IPS DF 4.7 (cell line): ENCODE results near the gene ELP5.

Experiments
- DNase-seq: peaks from one replicate; pipeline ENCODE4 v3.0.0-alpha.2; 2013; ENCODE audit warnings: low spot score; ENCODE audit errors: extremely low read depth

Gene ELP5

GRCh38 chr17:7251661-7252175, 297 bp upstream of the ELP5 start, which contains the start of gene CTDNEP1:
Gene CTDNEP1, minus strand, starts transcription at chr17:7251734. Its CDS starts 438 bp downstream, at chr17:7251296.
- DNase-seq: peak; percentile 98

- no peak for DNase-seq
Observed at GRCh38 chr17:7253082-7253481, 1.1 kb downstream of the ELP5 start.

- no peak for DNase-seq
Observed at GRCh38 chr17:7254511-7254910, 2.5 kb downstream of the ELP5 start.

GRCh38 chr17:7256766-7257456, 4.9 kb downstream of the ELP5 start:
- no peak for DNase-seq

GRCh38 chr17:7258731-7259554, 6.9 kb downstream of the ELP5 start:
- DNase-seq: no peak

GRCh38 chr17:7259555-7259889, 7.5 kb downstream of the ELP5 start:
- DNase-seq: no peak

GRCh38 chr17:7260151-7260550, 8.1 kb downstream of the ELP5 start:
- no peak for DNase-seq

GRCh38 chr17:7260651-7261378, 8.8 kb downstream of the ELP5 start:
- DNase-seq: no peak

GRCh38 chr17:7261379-7262191, 9.6 kb downstream of the ELP5 start:
- no peak for DNase-seq

- no peak for DNase-seq
Observed at GRCh38 chr17:7262192-7262934, 10.3 kb downstream of the ELP5 start, which contains the start of gene CLDN7. Gene CLDN7, minus strand, starts transcription at chr17:7262478. Its CDS starts 435 bp downstream, at chr17:7262043.

GRCh38 chr17:7262935-7263800, 11.2 kb downstream of the ELP5 start:
- DNase-seq: no peak

GRCh38 chr17:7263801-7264078, 11.7 kb downstream of the ELP5 start:
- no peak for DNase-seq

- DNase-seq: no peak
Observed at GRCh38 chr17:7266784-7267183, 14.8 kb downstream of the ELP5 start.

- DNase-seq: no peak
Observed at GRCh38 chr17:7279448-7279847, 27.4 kb downstream of the ELP5 start.

- no peak for DNase-seq
Observed at GRCh38 chr17:7280519-7281073, 28.6 kb downstream of the ELP5 start.

- no peak for DNase-seq
Observed at GRCh38 chr17:7281074-7281952, 29.3 kb downstream of the ELP5 start, which contains the start of gene SLC2A4. Gene SLC2A4, plus strand, starts transcription at chr17:7281718. Its CDS starts 217 bp downstream, at chr17:7281935.

- DNase-seq: no peak
Observed at GRCh38 chr17:7281953-7282751, 30.1 kb downstream of the ELP5 start.
